CD4-positive, alpha-beta T cell (primary cell): ENCODE results near the gene HTRA1. TPM values are rescaled to one million over a fixed set of nuclear protein-coding genes. Genes with fewer than 3 reads are reported as not detected.

Source experiments
- ATAC-seq: fragments of 200-7000 bp; cut with Tn5 transposase; one replicate; pipeline ENCODE4 v1.10.0; 2022; ENCODE audit warnings: mild to moderate bottlenecking; ENCODE audit not compliant: poor library complexity
- CTCF ChIA-PET: fragments of 350-600 bp; sonication (Branson Sonifier 250); formaldehyde crosslinking; loops from one replicate; lab custom pipeline; 2021; ENCODE audit warnings: antibody characterized with exemption, inconsistent platforms; lab: Charles Lee
- POLR2A ChIA-PET: fragments of 350-600 bp; sonication (Branson Sonifier 250); formaldehyde crosslinking; loops from one replicate; lab custom pipeline; 2021; ENCODE audit warnings: antibody characterized with exemption, inconsistent platforms; lab: Charles Lee
- DNase-seq, 14 experiments: peaks; one replicate each; pipeline ENCODE4 v3.0.0-alpha.2; 2013 to 2020; ENCODE audit warnings: mixed read lengths in 2 of 14
- H3K27ac ChIP-seq, 2 donors: one replicate each; pipeline versions ENCODE4 v1.5.1 to v1.7.0; 2013; ENCODE audit warnings: low read length in 2 of 2, low read depth in 1 of 2, mild to moderate bottlenecking in 1 of 2
- H3K27me3 ChIP-seq, 2 experiments: 1 replicate in 1 of 2; 2 replicates in 1 of 2; pipeline versions ENCODE4 v1.6.1 to v1.7.0; 2013; ENCODE audit warnings: low read length in 2 of 2, control low read depth in 1 of 2, mild to moderate bottlenecking in 1 of 2, moderate library complexity in 1 of 2; ENCODE audit not compliant: insufficient read depth in 2 of 2, control insufficient read depth in 1 of 2
- H3K36me3 ChIP-seq: one replicate; pipeline ENCODE4 v1.6.1; 2013; ENCODE audit warnings: low read length, control low read depth; ENCODE audit not compliant: insufficient read depth
- H3K4me1 ChIP-seq: one replicate; pipeline ENCODE4 v1.6.1; 2013; ENCODE audit warnings: low read length, control low read depth; ENCODE audit not compliant: insufficient read depth
- H3K4me3 ChIP-seq: one replicate; pipeline ENCODE4 v1.5.1; 2013; ENCODE audit warnings: mild to moderate bottlenecking, low read length, moderate library complexity
- H3K9me3 ChIP-seq, 2 experiments: 1 replicate in 1 of 2; 2 replicates in 1 of 2; pipeline versions ENCODE4 v1.6.1 to v1.7.0; 2013; ENCODE audit warnings: low read length in 2 of 2, mild to moderate bottlenecking in 2 of 2, control low read depth in 1 of 2, moderate library complexity in 1 of 2; ENCODE audit not compliant: control insufficient read depth in 1 of 2, insufficient read depth in 1 of 2
- H3K27ac Mint-ChIP-seq: one replicate; pipeline ENCODE4 v1.8.0; 2020; ENCODE audit warnings: mixed read lengths
- H3K27me3 Mint-ChIP-seq: one replicate; pipeline ENCODE4 v1.8.0; 2021; ENCODE audit warnings: mixed read lengths
- H3K36me3 Mint-ChIP-seq: one replicate; pipeline ENCODE4 v1.8.0; 2021; ENCODE audit warnings: low read depth, mixed read lengths
- H3K4me1 Mint-ChIP-seq: one replicate; pipeline ENCODE4 v1.8.0; 2021; ENCODE audit warnings: low read depth, mixed read lengths
- H3K4me3 Mint-ChIP-seq: one replicate; pipeline ENCODE4 v1.8.0; 2020; ENCODE audit warnings: mild to moderate bottlenecking, mixed read lengths
- H3K9me3 Mint-ChIP-seq: one replicate; pipeline ENCODE4 v1.8.0; 2020; ENCODE audit warnings: mixed read lengths
- intact Hi-C, 2 experiments: fragments of 100-400 bp; cut with DNase I in 1 of 2; cut with micrococcal nuclease in 1 of 2; formaldehyde crosslinking; loops; one replicate each; pipeline versions ENCODE4 v1.15.1 to v1.9.0; 2023 to 2025; cut with DNase I, micrococcal nuclease
- total RNA-seq, 174 experiments: library from RNA in 2 of 174; stranded (reverse) in 2 of 174; gene quantifications; one replicate each; pipeline ENCODE4 v1.2.3 and lab custom pipeline; 2021 to 2026
- TF ChIP-seq, protein P1 (sequence below): fragments of 200-600 bp; IDR thresholded peaks from one replicate; pipeline ENCODE4 v1.8.0; 2022; ENCODE audit warnings: antibody characterized with exemption, mild to moderate bottlenecking

Gene HTRA1
- total RNA-seq, 2 experiments from 2014 or later, result not detected

DNA sequence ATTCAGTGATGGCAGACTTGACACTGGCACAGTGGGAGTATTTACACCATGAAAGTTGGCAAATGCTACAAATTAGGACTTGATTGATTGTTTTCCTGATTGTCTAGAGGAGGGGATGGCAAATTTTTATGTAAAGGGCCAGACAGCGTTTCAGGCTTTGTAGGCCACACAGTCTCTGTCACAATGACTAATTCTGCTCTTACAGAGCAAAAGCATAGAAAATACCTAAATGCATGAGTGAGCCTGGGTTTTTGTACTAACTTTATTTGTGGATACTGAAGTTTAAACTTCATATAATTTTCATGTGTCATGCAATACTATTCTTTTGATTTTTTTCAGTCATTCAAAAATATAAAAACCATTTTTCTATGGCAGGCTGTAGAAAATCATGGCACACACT, 15.9 kb upstream of the HTRA1 start:
- CTCF ChIA-PET, result no interaction called here
- Histone ChIP-seq H3K4me3 (no peak overlapping the region), H3K27ac (no peak overlapping the region), H3K9me3 (no peaks in the 10 kb centered on the region), H3K27me3 (peaks cover 0 to 1% of the 10 kb centered on the region in 2 experiments), H3K36me3 (no peaks in the 10 kb centered on the region), H3K4me1 (no peaks in the 10 kb centered on the region)
- Mint-ChIP-seq H3K27ac (no peak overlapping the region), H3K4me3 (no peak overlapping the region), H3K9me3 (peaks cover under 1% of the 10 kb centered on the region), H3K36me3 (peaks cover 2% of the 10 kb centered on the region), H3K4me1 (no peaks in the 10 kb centered on the region), H3K27me3 (peaks cover 15% of the 10 kb centered on the region)
- POLR2A ChIA-PET, result no interaction called here
- TF ChIP-seq, protein P1, sequence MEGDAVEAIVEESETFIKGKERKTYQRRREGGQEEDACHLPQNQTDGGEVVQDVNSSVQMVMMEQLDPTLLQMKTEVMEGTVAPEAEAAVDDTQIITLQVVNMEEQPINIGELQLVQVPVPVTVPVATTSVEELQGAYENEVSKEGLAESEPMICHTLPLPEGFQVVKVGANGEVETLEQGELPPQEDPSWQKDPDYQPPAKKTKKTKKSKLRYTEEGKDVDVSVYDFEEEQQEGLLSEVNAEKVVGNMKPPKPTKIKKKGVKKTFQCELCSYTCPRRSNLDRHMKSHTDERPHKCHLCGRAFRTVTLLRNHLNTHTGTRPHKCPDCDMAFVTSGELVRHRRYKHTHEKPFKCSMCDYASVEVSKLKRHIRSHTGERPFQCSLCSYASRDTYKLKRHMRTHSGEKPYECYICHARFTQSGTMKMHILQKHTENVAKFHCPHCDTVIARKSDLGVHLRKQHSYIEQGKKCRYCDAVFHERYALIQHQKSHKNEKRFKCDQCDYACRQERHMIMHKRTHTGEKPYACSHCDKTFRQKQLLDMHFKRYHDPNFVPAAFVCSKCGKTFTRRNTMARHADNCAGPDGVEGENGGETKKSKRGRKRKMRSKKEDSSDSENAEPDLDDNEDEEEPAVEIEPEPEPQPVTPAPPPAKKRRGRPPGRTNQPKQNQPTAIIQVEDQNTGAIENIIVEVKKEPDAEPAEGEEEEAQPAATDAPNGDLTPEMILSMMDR, result no peak
- ATAC-seq (no peak), DNase-seq (no peak)
- intact Hi-C loops, result no loop called here

DNA sequence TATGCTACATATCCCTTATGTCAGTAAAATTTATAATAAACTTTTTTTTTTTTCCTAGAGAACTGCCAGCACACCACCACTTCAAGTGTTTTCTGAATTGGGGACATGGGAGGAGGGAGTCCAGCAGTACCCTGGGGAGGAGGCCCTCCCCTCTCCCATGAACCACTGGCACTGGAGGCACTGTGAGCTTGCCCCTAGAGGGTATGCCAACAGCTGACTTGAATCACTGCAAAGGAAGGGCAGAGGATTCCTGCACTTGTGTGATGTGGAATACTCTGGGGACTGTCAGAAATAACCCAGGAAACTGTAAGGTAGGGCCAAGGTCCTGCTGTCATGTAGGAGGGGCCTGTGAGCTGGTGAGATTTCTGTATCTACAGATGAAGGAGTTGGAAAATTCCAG, 15.4 kb upstream of the HTRA1 start:
- Histone ChIP-seq H3K9me3 (no peaks in the 10 kb centered on the region), H3K36me3 (no peaks in the 10 kb centered on the region), H3K4me1 (no peaks in the 10 kb centered on the region), H3K27me3 (peaks cover 0 to 5% of the 10 kb centered on the region in 2 experiments), H3K27ac (no peak overlapping the region), H3K4me3 (no peak overlapping the region)
- ATAC-seq (no peak), DNase-seq (no peak)
- CTCF ChIA-PET, result interaction anchor here (1.8 kb wide), 1 partner anchor 11 kb away, joined by 4 read pairs; no protein-coding TSS in a partner anchor
- Mint-ChIP-seq H3K4me3 (no peak overlapping the region), H3K36me3 (no peaks in the 10 kb centered on the region), H3K9me3 (no peaks in the 10 kb centered on the region), H3K4me1 (no peaks in the 10 kb centered on the region), H3K27ac (no peak overlapping the region), H3K27me3 (peaks cover 19% of the 10 kb centered on the region)
- intact Hi-C loops, result no loop called here
- POLR2A ChIA-PET, result no interaction called here
- TF ChIP-seq, protein P1, result no peak

DNA sequence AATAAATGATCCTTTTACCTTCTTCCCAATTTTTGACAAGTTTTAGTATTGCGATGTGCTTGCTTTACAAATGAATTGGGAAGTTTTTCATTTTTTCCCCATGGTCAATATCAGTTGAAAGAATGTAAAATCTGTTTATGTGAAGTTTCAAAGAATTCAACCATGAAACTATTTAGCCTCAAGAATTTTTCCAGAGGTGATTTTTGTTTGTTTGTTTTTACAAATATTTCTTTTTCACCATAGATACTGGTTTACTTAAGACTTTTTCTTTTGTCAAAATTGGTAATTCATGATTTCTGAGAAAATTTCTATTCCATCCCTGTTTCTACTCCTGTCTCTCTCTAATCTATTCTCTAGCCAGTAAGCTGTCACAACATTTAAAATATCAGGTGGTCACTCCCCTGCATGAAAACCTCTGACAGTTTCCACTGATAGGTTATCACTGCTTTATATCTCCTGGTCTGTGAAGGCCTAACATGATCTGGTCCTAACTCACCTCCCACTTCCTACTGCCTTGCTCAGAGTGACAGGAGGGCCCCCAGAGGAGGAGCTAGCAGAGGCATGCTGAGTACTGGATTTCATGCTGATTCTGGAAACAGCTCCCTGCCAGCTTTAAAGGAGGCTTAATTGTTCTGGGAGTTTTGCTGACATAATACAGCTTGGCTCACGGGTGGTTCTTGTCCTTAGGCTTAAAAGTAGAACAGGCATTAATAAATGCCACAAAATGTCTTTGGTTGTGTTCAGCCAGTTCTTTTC, 14.5 kb upstream of the HTRA1 start:
- no peaks in the 10 kb centered on the region for H3K4me1 Mint-ChIP-seq
- Histone ChIP-seq H3K4me3 (no peak overlapping the region), H3K9me3 (no peaks in the 10 kb centered on the region), H3K4me1 (no peaks in the 10 kb centered on the region), H3K27ac (no peak overlapping the region), H3K27me3 (peaks cover 0 to 5% of the 10 kb centered on the region in 2 experiments), H3K36me3 (no peaks in the 10 kb centered on the region)
- POLR2A ChIA-PET, result no interaction called here
- H3K27me3 Mint-ChIP-seq, result peaks cover 23% of the 10 kb centered on the region
- DNase-seq (no peak), ATAC-seq (no peak)
- H3K27ac Mint-ChIP-seq, result no peak overlapping the region
- no peaks in the 10 kb centered on the region for H3K36me3 Mint-ChIP-seq
- no peaks in the 10 kb centered on the region for H3K9me3 Mint-ChIP-seq
- TF ChIP-seq, protein P1, result no peak
- intact Hi-C loops, result no loop called here
- H3K4me3 Mint-ChIP-seq, result no peak overlapping the region
- CTCF ChIA-PET, result interaction anchor here (1.8 kb wide), 1 partner anchor 12 kb away, joined by 4 read pairs; no protein-coding TSS in a partner anchor
